HG03064 (cell line): Measurements from ENCODE around the gene CMTM5.

Source experiments
- ATAC-seq: cut with Tn5 transposase; IDR thresholded peaks from one replicate; pipeline ENCODE4 v1.9.1; 2021; ENCODE audit warnings: low read depth; ENCODE audit not compliant: unreplicated experiment

Gene CMTM5

DNA sequence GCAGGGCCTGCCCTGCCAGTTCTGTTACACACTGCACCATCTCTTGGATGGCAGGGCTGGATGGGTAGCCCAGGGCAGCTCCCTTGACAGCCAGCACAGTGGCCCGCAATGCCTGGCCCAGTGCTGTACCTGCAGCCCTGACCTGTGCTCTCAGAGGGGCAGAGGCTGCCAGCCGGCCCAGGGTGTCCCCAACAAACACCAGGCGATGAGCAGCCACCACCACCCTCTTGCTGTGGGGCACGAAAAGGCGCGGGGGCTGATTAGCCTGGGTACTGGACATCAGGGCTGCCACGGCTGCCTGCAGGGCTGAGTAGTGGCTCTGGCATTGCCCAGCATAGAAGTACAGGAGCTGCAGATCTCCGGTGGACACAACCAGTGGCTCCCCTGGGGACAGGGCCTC is 19.6 kb upstream of the CMTM5 start:
- no peak for ATAC-seq

DNA sequence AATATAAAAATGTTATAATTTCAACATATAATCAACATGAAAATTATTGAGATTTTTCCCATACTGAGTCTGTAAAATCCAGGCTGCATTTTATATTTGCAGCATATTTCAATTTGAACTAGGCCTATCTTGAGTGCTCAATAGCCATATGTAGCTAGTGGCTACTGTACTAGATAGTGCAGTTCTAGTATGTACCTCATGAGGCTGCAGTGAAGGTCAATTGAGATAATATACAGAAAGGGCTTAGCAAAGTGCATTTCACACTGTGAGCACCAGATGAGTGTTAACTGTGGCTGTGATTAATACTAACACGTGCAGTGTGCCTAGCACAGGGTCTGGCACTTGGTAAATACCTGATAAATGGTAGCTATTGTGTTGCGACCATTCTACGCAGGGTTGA is 18.8 kb upstream of the CMTM5 start:
- ATAC-seq: no peak

DNA sequence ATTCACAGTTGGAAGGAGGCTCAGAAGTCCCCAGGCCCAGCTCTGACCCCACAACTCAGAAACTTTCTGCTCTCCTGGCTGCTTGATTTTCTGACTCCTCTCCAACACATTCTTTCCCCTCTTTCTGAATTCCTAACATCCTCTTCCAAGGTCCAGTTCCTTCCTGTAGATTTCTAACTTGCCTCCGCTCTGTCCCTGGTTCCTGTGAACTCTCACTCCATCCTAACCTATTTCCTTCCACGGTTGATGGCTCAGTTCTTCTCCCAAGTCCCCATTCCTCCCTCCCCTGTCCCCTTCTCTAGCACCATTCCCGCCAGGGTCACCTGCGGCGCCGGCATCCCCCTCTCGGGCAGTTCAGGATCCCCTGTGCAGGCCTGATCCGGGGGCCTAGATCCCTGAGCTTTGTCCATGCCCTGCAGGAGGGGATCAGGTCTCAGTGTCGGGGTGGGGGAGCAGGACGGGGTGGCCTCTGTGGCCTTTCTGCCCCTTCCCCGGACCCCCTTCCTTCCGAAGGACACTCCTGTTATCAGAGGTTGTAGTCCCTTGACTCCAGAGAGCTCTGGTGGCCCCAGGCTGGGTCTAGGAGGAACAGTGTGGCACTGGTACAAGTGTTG is 18.2 kb upstream of the CMTM5 start:
- no peak for ATAC-seq

DNA sequence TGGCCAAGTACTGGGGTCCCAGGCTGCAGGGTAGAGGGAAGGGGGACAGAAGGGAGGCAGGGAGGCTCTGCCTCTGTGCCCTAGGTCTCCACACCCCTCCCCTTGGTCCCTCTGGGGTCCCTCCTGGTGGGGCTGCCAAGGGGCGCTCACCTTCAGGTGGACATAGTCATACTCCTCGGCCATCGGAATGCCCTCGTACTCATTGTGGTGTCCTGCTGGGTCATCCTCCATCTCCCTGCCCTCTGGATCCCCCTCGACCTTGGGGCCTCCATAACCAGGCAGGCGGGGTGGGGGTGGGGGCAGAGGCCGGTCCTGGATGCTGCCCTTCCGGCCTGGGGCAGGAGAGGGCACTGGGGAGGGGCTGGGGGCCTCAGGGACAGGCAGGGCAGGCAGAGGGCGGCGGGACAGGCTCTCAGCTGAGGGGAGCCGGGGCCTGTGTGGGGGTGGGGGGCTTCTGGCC is 17.6 kb upstream of the CMTM5 start:
- no peak for ATAC-seq

DNA sequence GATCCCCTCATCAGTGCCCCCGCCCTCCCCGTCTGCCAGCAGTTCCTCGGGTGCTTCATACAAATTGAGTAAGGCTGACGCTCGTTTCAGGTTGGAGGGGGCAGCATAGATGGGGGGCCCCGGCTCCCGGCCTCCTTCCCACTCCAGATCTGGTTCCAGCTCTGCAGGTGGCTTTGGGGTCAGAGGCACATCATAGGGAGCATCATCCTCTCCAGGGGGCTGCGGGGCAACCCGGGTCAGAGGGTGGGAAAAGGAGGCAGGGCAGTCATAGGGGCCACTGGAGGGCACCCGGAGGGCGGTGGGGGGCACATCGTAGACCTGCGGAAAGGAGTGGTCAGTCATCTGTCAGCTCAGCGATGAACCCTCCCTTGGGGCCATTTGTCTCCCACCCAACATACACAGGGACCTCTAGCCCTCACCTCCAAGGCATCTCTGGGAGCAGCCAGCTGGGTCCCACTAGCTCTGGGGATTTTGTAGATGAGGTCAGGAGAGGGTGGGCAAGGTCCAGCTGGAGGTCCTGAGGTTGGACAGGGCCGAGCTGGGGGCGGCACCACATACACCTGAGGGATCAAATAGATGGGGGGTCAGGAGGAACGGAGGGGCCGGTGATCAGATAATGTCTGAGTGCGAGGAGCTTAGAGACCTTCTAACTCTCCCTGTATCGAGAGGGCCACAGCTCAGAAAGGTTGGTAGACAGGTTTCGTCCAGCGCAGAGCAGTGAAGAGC is 17.0 kb upstream of the CMTM5 start:
- no peak for ATAC-seq

DNA sequence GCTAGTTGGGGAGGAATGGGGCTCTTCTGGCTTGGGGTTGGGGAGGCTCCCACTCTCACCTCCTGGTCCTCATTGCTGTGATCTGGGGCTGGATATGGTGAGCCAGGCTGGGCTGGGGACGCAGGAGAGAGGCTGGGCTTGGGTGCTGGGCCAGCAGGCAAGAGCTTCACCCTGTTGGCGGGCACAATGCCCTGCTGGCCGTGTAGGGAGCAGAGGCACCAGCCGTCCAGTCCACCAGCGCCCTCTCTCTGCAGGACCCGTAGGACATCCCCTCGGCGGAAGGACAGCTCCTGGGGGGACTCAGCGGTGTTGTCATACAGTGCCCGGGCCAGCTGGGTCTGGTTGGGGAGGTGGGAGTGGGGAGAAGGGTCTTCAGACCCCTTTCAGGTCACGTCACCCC is 16.4 kb upstream of the CMTM5 start:
- no peak for ATAC-seq

DNA sequence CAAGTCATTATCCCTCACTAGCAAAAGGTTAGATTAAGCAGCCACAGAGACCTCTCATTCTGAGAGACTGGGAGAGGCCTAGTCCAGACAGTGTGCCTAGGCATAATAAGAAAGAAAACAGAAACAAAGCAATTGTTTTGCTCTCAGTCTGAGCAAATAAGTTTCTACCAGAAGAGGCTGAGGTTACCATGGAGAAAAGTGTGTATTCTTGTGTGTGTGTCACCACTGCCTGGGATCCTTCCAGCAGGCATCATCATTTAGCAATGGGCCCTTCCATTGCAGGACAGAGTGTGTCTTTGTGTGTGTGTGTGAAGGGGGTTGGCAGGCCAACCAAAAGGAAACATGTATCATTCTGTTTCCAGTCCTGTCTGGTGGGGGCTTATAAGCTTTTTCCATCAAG is 15.5 kb upstream of the CMTM5 start:
- ATAC-seq: no peak

DNA sequence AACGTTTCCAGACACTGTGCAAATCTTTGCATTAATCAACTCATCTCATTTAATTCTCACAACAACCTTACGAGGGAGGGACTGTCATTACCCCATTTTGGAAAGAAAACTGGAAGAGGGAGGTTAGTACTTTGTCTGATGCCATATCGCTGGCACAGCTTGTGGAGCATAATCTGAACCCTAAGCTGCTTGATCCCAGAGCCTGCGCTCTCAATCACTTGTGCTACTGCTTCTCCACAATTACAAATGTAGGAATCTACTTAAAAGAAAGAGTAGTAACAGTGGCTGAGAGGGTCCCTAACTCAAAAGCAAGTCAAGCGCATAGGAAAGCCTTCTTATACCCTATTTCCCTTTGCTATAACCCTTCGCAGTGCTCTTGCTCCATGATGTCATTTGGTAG is 15.1 kb upstream of the CMTM5 start:
- ATAC-seq: no peak

DNA sequence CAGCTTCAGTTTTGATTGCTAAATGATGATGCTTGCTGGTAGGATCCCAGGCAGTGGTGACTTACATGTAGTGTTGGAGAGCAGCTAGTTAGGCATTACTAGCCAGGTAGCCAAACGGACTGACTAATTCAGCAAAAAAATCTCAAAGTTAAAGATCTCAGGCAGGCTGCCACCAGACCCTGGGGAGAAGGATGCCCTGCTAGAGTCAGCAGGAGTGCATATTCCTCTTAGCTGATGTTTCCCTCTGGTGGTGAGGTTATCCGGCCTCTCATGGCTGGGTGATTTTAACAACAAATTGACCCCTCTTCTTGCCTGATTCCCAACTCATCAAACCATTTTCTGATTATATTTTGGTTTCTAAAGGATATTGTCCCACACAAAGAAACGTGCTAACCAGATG is 14.6 kb upstream of the CMTM5 start:
- no peak for ATAC-seq

DNA sequence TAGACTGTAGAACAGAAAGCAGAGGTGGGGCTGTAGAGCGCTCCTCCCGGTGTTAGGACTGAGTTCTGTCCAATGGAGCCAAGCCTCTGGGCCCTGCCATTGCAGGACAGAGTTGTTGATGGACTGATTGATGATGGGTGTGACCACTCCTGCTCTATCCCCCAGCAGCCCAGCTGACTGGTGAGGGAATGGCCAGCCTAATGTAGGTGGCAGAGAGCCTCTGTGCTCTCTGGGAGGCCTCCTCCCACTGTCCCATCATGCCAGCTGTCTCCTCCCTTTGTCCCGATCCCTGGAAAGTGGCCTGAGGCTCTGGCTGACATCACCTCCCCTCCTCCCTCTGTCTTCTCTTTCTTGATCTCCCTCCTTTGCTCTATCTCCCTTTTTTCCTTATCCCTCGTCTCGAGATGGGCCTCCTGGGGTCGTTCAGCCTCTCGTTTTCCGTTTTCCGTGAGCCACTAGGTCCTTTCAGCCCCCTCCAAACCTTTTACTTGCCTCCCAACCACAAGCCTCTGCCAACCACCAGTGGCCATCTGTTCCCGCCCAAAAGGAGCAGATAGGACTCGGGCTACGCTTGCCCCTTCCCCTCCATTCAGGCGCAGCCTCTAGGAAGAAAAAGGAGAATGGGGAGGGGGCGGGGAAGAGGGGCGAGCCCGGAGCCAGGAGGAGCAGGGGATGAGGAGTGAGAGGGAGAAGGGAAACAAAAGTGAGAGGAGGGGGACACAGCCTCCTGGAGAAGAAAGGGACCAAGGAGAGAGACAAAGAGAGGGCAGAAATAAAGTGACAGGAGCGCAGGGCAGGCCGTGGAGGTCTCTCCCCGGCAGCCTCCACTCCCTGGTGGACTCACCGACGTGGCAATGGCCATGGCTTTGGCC is 12.4 kb upstream of the CMTM5 start:
- ATAC-seq: no peak

DNA sequence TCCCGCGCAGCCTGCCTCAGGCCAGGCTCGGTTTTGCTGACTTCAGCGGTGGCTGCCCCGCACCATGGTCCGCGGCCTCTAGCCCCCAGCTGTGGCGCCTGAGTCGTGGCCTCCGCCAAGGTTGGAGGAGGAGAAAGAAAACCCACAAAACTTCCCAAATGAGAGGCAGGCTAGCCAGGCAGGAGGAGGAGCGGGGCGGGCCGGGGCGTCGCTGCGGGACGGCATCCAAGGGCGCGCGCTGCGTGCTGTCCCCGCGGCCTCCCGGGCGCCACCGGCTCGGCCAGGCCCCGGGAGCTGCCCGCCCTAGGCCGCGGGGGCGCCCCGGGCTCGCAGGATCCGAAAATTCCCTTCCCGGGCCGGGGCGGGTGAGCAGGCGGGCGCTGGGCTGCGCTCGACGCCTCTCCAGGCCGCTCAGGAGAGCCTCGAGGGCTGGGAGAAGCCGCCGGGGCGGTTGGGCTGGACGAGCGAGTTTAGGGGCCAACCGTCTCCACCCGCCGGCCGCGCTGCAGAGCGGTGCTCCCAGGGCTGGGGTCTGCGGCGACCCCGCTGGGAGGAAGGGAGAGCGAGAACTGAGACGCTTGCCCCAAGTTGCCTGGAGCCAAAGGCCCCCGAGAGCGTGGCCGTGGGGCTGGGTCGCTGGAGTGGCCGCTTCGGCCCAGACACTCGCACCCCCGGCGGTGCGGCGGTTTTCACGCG is 11.7 kb upstream of the CMTM5 start, which contains the start of gene EFS:
Gene EFS, minus strand, starts transcription at position 137 of the 696 bp plus-strand sequence. CDS start 147 bp downstream, outside the sequence.
- ATAC-seq: no peak

DNA sequence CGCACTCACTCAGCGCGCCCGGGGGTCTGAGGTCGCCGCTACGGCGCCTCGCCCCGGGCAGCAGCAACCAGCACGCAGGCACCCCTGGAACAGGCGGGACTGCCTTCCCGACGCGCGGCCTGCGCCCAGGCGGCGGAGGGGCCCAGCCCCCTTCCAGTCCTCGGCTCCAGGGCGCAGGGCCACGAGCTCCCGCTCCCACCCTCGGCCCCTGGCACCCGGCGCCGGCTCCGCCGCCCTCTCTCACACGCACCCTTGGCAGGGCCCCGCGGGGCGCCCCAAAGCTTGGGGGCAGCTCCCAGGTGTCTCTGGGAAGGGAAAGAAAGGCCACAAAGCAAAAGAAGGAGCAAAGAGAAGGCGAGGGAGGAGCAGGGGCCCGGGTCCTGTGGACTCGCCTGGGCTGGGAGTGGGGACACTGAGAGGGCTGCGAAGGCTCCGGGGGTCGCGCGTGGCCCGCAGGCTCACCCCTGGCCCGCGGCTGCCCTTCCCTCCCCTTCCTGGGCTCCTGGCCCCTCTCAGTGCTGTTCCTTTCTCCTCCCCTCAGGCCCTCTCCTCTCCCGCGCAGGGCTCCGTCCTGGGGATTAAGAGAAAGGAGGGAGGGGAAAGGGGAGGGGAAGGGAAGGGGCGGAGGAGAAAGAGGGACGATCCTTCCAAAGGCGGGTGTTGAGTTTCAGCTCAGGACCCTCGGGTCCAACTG is 11.0 kb upstream of the CMTM5 start:
- ATAC-seq: no peak

DNA sequence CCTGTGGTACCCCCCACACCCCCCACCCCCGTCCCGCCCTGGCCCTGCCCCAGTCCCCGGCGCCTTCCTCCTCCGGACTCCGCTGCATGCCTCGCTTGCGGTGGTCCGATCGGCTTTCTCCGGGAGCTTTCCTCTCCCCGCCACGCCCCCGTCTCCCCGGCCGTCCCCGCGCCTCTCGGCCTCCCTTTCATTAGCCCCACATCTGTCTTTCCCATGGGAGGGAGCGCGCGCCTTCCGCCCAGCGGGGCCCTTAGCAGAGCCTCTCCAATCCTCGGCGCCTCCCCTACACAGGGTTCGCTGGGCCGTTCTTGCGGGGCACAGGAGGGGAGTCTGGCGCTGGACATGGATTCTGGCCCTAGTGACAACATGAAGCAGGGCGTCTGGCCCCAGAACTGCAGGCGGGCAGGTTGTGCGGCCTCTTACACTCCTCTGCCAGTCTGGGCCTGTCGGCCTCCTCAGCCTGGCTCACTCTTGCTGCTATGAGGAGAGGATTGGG is 10.4 kb upstream of the CMTM5 start:
- ATAC-seq: no peak

DNA sequence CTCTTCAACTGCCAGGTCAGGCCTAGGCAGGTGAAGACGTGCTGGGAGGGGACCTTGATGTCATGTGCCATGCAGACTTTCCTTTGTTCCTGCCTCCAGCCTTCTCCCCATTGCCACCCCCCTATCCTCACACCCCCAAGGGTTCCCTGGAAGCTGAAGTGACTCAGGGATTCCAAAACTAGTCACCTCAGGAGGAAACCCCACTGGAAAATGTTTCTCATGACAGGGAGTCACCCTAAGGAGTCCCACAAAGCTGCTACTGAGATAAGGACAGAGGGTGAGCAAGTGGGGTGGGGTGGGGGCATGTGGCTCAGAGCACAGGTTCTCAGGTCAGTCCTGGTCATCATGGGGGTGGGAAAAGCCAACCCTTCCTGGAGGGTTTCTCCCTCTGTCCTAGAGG is 6.6 kb upstream of the CMTM5 start:
- no peak for ATAC-seq

DNA sequence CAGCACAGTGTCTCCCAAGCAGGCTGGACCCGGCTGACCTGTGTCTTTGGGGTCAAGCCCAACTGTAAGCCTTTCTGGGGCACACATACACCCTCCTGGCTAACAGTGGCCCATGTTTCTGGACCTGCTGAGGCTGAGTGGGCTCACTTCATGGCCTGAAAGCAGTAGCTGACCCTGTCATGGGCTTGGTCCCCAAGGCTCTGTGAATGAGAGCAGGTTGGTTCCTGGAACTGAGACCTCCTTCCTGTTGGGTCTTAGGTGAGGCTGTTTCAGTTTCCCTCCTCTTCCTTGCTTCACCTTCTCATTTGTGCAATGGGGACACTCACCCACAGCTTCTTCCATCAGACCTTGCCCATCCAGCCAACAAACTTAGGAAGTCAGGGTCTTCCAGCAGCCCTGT is 5.0 kb upstream of the CMTM5 start:
- no peak for ATAC-seq

DNA sequence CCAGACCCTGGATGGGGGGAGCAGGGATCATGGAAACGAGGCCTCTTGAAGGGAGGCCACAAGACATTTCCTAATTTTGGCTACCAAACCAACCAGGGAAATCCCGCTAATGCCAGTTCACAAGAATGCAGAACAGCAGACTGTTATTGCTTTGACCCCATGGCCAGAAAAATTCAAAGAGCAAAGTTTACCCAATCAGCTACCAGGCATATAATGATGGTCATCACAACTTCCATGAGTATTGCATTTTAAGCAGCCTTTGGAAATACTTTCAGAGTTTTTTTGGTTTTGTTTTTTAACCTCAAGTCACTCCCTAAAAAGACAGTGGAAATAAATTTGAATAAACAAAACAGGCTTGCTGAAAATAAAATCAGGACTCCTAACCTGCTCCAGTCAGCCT is 4.3 kb upstream of the CMTM5 start, which contains the start of gene IL25:
Gene IL25, plus strand, starts transcription at position 301 of the 400 bp plus-strand sequence.
- no peak for ATAC-seq

DNA sequence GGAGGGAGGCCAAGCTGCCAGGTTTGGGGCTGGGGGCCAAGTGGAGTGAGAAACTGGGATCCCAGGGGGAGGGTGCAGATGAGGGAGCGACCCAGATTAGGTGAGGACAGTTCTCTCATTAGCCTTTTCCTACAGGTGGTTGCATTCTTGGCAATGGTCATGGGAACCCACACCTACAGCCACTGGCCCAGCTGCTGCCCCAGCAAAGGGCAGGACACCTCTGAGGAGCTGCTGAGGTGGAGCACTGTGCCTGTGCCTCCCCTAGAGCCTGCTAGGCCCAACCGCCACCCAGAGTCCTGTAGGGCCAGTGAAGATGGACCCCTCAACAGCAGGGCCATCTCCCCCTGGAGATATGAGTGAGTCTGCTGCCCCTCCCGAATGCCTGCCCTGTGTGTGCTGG is 3.8 kb upstream of the CMTM5 start:
- ATAC-seq: no peak

DNA sequence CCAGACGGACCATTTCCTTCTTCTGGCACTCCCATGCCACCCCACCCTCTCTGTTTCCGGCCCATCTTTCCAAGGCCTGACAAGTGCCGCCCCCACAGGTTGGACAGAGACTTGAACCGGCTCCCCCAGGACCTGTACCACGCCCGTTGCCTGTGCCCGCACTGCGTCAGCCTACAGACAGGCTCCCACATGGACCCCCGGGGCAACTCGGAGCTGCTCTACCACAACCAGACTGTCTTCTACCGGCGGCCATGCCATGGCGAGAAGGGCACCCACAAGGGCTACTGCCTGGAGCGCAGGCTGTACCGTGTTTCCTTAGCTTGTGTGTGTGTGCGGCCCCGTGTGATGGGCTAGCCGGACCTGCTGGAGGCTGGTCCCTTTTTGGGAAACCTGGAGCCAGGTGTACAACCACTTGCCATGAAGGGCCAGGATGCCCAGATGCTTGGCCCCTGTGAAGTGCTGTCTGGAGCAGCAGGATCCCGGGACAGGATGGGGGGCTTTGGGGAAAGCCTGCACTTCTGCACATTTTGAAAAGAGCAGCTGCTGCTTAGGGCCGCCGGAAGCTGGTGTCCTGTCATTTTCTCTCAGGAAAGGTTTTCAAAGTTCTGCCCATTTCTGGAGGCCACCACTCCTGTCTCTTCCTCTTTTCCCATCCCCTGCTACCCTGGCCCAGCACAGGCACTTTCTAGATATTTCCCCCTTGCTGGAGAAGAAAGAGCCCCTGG is 1.2 kb upstream of the CMTM5 start:
- no peak for ATAC-seq

DNA sequence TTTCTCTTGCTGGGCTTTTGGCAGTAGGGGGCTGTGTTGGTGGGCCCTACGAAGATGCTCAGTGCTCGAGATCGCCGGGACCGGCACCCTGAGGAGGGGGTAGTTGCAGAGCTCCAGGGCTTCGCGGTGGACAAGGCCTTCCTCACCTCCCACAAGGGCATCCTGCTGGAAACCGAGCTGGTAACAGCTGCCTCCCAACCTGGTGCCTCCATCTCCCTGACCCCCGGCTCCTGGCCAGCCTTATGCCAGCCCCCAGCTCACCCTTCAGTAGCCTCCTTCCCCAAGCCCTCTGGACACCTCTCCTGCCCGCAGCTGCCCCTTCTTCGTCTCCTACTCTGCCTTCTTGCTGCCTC is 328 bp downstream of the CMTM5 start:
- ATAC-seq: no peak
